GM18868 (cell line): ENCODE data around the gene CEP170.
"Not testable (repeated sequence)": the region's sequence is repeated elsewhere in the genome, so short reads cannot be mapped to it uniquely, and the experiment has no call there.

Experiments
- ATAC-seq: cut with Tn5 transposase; IDR thresholded peaks from one replicate; pipeline ENCODE4 v1.9.1; 2021; ENCODE audit warnings: mild to moderate bottlenecking, moderate library complexity; ENCODE audit not compliant: unreplicated experiment

CEP170 gene

DNA sequence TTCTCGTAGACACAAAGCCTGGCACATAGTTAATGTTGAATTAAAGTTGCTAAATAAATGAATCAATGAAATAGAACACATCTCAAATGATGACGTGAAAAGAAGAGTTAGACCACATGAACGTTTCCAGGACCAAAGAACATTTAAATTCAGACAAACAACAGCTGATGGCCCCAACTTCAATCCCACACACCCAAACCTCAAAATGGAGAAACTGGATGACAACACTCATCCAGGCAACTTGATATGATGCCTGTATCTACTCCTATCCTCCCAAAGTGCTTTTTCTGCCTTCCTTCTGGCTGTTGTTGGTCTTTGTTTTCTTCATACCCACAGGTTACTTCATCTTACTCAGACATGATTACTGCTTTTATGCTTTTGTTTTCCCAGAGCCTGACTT is 71.9 kb downstream of the CEP170 start:
- ATAC-seq, result not testable (repeated sequence)

DNA sequence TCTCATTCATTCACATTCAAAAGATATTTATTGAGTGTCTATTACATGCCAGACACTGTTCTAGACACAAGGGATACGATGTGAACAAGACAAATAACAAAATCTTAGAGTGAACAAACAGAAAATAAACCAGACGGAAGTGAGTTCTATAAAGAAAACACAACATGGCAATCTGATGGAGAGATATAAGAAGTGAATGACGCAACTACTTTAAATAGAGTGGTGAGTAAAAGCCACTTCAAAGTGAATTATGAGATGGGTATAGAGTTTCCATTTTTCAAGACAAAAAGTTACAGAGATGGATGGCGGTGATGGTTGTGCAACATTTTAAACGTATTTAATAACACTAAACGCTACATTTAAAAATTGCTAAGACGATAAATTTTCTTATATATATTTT is 75.4 kb downstream of the CEP170 start:
- ATAC-seq, result no peak

DNA sequence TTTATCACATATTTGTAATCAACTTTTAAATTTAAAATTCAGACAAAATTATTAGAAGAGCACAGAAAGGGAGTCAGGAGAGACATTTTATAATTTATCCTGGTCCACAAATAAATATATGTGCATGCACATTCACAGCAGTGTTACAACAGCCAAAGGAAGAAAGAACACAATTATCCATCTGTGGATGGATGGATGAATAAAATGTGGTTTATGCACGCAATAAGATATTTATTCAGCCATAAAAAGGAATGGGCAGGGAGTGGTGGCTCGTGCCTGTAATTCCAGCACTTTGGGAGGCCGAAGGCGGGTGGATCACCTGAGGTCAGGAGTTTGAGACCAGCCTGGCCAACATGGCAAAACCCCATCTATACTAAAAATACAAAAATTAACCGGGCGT is 77.3 kb downstream of the CEP170 start:
- ATAC-seq, result not testable (repeated sequence)

DNA sequence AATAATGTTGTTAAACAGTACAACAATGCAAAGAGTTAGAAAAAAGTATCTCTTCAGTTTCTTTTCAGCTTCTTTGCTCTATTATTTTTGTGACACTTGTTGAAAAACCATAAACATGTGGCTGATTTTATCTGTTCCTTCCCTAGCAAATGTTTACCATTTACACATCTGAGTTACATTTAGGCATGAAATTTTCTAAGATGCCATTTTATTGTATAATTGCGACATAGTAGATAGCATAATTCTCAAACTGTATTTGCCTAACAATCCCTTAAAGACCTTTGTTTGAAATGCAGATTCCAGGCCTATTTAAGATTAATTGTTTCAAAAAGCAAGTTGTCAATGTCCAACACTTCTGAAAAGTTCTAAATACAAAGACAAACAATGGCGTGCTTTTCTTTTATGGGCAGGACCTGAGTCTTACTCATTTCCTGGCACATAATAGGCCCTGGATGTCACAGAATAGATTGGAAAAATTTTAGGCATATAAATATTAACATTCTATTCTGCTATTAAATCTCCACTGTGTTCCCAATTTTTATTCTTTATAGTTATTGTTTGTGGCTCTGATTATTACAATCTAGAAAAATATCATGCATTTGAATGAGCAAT is 81.2 kb downstream of the CEP170 start:
- not testable (repeated sequence) for ATAC-seq

DNA sequence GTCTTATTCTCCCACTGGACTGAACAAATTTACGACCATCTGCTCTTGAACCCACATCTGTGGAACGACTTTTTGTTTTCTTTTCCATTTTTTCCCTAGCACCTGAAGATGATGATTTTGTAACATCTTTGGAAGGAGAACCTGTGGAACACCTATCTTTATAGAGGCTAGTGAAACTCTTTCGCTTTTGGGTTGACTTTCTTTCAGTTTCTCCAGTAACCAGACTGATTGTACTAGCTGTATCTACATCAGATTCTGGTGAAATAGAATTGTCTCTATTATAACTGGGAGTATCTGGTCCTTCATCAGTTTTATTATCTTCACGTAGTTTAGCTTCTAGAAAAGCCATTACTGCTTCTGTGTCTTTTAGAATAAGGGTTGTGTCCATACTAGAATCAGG is 90.2 kb downstream of the CEP170 start:
- ATAC-seq, result peak; percentile 55

DNA sequence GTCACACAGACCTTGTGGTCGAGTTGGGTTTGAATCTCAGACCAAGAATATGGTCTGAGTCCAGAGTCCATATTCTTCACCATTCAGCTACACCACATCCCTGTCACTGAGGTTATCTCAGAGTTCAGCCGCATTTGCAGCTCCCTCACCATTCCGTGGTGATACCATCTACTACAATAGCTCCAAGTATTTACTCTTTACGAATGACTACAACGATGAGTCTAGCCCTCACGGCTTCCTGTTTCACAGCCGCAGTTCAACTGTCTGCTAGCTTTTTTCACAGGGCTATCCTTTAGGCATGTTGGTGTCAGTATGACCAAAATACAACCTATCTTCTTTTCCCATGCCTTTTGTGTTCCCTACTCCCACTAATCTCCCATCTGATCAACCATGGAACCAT is 104.2 kb downstream of the CEP170 start:
- ATAC-seq, result not testable (repeated sequence)

DNA sequence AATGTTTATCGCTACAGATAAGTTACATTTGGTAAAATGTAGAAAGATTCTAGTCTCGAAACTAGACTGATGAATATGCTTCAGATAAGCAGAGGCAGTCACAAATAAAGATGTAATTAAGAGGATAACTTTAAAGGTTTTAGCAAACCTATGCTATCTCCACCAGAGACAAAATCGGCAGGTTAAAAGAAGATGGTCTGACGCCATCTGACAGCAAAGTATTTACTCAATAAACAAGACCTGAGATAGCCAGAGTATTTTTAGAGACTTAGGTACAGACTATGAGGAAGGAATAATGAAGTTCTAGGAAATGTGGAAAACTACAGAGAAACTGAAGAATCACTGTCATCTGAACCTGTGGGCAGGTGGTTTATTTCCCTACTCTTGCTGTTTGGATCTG is 106.0 kb downstream of the CEP170 start:
- ATAC-seq, result not testable (repeated sequence)

DNA sequence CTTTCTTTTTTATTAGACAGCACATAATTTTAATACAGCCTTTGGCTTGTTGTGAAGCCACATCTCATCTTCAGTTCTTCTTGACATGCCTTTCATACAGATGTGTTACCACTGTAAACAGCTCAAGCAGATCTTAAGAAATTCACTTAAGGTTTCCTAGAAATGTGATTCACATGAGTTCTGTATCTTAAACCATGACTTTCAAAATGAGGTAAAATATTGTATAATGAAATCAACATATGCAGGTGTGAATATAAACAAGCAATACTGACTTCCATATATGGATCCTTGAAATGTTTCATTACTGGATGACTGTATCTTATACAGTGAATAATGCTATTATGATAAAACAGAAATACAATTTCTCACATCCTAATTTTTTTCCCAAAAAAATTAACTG is 107.7 kb downstream of the CEP170 start:
- ATAC-seq, result not testable (repeated sequence)

DNA sequence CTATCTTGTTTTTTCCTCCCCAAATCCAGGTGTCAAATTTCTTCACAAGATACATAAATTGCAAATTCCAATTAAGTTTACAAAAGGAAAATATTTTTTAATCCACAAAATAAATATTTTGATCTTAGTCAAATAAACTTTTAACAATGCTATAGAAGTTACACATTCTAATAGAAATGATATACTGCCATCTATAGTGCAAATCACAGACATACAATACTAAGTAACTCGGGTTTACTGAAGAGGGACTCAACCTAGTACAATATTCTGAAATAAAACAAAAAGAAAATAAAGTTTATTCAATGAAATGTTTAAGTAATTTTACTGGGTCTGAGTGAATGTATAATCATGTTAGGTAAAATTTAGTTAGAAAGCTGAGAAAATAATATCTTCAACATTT is 114.6 kb downstream of the CEP170 start:
- not testable (repeated sequence) for ATAC-seq

DNA sequence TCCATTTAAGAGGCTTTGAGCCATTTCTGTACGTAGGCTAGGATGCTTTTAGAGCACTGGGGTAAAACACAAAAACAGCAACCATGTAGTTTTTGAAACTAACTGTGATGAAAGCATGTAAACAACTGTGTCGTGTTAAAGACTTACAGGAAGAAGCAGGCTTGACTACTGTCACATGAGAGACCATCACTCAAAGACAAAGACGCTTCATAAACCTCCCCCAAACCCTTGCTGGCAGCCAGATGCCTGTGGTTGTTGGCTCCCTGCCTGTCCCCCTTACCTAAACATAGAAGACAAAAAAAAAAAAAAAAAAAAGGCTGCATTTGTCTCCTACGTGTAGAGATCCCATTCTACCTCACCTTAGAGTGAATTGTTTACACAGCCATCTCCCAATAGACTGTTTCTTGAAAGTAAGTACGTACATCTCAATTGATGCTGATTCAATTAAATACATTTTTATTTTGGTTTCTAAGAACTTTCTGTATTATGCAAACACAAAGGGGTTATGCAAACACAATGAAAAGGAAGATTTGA is 132.1 kb downstream of the CEP170 start:
- ATAC-seq, result not testable (repeated sequence)

DNA sequence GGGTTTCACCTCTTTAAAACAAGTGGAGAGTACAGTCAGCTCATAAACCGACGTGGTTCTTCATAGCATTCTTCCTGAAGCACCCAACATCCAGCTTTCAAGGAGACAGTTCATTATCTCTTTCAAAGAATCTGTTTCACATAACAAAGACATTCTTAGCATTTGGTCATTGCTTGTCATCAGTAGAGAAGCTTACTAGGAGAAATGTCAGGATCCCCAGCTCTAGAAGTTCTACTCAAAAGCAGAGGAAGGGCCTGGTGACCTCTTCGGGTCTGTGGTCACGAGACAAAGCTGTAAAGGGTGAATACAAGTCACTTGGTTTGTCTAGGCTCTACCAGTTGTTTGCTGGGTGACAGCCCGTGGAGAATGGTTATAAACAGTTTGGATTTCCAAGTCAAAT is 133.1 kb downstream of the CEP170 start:
- not testable (repeated sequence) for ATAC-seq

DNA sequence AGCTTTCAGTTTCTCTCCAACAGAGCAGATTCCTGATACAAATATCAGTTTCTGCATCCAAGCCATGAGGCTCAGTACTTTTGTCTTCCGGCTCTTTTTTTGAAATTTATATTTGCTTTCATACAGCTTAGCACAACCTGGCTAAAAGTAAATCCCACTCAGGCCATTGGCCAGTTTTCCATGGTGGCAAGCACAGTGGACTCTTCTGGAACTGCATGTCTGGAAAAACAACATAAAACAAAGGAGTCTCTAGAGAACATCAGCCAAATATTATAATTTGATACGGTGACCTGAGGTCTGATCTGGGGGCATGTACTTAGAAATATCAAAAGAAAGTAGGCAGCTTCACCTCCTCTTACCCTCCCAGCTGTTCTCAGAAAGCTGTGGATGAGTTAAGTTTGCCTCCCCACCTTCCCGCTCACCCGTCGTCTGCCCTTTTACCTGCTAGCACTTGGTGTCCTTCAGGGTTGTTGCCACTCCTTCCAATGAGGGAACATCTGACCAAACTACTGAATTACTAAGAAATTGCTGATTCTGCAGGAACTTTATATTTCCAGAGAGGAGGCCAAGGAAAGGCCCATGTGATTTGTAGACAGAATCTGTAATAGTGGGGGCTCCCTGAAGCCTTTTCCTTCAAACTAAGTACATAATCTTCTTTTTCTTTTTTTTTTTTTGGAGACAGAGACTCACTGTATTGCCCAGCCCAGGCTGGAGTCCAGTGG is 136.3 kb downstream of the CEP170 start:
- ATAC-seq, result not testable (repeated sequence)

DNA sequence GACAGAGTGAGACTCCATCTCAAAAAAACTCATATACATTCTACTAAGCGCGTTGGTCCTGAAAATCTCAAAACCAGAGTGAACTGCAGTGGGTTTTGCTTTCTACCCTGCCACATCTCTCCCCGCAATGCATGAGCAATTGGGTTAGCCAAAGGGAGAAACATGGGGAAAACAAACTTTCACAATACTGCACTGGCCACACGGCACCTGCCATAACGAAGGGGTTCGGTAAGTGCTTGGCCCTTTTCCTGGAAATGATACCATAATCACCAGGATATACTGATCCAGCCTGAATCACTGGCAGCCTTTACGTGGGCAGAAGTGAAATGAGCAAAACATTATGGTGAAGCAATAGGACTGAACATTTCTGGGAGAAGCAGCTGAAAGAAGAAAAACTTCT is 138.9 kb downstream of the CEP170 start:
- not testable (repeated sequence) for ATAC-seq

DNA sequence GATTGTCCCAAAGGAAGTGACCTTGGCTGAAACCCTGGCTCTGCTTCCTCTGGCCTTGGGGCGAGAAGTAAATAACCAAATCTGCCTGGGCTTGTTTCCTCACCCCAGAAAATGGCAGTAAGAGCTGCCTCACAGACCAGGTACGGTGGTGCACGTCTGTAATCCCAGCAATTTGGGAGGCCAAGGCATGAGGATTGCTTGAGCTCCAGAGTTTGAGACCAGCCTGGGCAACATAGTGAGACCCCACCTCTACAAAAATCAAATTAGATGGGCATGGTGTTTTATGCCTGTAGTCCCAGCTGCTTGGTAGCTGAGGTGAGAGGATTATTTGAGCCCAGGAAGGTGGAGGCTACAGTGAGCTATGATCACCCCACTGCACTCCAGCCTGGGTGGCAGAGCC is 140.3 kb downstream of the CEP170 start:
- ATAC-seq, result not testable (repeated sequence)

DNA sequence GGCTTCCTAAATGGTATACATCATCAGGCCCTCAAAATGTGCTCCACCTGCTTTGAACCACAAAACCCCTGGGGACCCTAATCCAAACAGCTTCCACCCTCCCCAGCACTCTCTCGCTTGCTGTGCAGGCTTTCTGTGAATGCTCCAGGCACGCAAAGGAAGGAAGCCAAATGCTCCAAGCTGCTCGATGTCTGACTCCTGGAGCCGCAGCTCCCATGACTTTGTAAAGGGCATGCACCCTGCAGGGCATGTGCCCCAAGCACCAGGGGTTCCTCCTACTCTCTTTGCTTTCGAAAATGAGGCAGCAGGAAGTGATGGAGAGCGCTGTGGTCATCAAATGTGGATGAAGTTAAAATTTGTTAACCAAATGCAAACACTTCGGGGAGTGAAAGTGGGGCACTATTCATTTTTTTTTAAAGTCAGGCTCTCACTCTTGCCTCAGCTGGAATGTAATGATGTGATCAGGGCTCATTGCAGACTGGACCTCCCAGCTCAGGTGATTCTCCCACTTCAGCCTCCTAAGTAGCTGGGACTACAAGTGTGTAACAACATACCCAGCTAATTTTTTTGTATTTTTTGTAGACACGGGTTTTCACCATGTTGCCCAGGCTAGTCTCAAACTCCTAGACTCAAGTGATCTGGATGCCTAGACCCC is 140.9 kb downstream of the CEP170 start:
- peak; percentile 92 for ATAC-seq

DNA sequence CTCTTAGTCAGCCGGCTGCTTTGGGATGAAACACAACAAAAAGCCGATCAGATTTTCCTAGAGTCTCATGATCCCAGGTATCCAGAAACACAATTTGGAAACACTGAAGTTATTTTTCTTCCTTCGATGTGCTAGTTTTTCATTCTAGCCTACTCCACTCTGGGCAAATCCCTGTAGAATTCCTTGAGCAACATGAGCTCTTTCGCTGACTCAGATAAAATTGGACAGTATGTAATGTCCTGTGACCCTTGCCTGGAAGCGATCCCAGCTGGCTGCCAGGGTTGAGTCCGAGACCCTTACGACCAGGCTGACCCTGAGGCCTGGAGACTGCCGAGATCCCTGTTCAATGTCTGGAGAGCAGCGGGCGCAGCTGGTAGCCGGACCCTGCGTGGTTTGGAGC is 147.9 kb downstream of the CEP170 start:
- not testable (repeated sequence) for ATAC-seq

DNA sequence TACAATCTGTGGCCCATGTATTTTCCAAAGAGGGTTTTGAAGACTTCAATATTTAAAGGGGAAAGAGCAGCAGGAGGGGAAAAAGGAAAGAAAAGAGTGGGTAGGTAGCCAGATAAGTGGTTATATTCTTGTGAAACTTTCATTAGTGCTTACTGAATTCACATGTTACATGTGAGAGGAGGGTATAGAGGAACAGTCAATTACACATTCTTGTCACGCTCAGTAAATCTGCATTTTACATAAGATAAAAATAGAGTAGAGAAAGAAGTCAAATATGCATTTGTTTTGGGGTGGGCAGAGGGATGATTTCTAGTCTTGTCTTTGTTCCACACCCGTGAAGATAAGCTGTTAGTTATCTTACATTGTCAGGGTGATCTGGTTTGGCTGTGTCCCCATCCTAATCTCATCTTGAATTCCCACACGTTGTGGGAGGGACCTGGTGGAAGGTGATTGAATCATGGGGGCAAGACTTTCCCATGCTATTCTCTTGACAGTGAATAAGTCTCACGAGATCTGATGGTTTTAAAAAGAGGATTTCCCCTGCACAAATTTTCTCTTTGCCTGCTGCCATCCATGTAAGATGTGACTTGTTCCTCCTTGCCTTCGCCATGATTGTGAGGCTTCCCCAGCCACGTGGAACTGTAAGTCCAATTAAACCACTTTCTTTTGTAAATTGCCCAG is 149.3 kb downstream of the CEP170 start:
- peak; percentile 55 for ATAC-seq

DNA sequence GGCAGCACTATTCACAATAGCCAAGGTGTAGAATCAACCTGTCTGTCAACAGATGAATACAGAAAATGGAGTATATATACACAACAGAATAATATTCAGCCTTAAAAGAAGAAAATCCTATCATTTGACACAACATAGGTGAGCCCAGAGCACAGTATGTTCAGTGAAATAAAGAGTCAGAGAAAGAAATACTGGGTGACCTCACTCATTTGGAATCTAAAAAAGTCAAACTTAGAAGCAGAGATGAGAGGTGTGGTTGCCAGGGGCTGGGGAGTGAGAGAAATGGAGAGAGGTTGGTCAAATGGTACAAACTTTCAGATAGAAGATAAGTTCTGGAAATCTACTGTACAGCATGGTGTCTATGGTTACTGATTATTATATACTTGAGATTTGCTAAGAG is 150.0 kb downstream of the CEP170 start:
- ATAC-seq, result peak; percentile 31

DNA sequence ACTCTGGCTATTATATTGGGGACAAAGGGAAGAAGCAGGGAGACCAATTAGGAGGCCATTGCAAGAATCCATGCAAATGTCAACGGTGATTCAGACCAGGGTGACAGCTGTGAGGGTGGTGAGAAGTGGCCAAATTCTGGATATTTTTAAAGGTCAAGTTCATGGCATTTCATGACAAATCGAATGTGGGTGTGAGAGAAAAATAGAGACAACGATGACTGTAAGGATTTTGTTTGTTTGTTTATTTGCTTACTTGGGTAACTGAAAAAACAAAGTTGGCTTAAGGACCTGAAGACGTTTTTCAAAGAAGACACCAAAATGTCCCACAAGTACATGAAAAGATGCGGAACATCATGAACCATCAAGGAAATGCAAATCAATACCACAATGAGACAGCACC is 150.6 kb downstream of the CEP170 start:
- ATAC-seq, result not testable (repeated sequence)

DNA sequence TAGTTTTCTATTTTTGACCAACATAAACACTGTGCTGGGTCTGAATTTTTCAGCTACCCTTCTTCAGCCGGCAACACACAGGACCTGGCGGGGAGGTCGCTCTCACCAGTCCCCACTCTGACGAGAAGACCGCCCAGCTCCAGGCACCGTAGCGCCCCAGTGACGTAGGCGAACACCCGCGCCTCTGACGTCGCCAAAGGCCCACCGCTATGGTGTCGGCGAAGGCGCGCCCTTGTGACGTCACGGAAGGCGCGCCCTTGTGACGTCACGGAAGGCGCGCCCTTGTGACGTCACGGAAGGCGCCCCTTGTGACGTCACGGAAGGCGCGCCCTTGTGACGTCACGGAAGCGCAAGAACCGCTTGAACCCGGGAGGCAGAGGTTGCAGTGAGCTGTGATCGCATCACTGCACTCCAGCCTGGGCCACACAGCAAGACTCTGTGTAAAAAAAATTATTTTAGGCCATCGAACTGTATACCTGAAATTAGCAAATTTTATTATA is 153.5 kb downstream of the CEP170 start:
- ATAC-seq, result peak; percentile 84

DNA sequence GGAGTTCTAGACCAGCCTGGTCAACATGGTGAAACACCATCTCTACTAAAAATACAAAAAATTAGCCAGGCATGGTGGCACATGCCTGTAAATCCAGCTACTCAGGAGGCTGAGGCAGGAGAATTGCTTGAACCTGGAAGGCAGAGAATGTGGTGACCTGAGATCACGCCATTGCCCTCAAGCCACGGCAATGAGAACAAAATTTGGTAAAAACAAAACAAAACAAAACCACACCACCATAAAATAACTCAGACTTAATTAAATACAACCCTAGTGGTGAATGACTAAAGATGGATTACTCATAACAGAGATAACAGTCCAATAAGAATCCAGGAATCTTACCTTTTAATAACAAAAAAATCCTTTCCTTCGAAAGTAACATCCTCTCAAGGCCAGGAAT is 167.7 kb downstream of the CEP170 start:
- not testable (repeated sequence) for ATAC-seq
